H1 (cell line): ENCODE data around the gene AFF2. TPM values are rescaled to one million over a fixed set of nuclear protein-coding genes. Genes with fewer than 3 reads are reported as not detected.

Experiments used
- CTCF ChIA-PET: fragments of 300-600 bp; sonication (Branson Sonifier 250); formaldehyde crosslinking; loops from one replicate; lab custom pipeline; 2021; ENCODE audit not compliant: partially characterized antibody; lab: Charles Lee
- POLR2A ChIA-PET: fragments of 300-600 bp; sonication (Branson Sonifier 250); formaldehyde crosslinking; loops from one replicate; lab custom pipeline; 2021; ENCODE audit warnings: inconsistent platforms; ENCODE audit not compliant: partially characterized antibody; lab: Charles Lee
- DNase-seq, 2 experiments: peaks; one replicate each; pipeline versions ENCODE4 v3.0.0 to v3.0.0-alpha.2; 2010 to 2022; ENCODE audit warnings: low spot score in 2 of 2, low read depth in 1 of 2, mixed read lengths in 1 of 2
- FAIRE-seq: peaks from 2 replicates; lab custom pipeline; 2011; peaks lifted over from hg19 to GRCh38; lab: Jason Lieb, UNC
- H2AFZ ChIP-seq: 2 replicates; pipeline ENCODE4 v1.8.1; 2012; ENCODE audit warnings: low read length, inconsistent platforms
- H2AK5ac ChIP-seq: 2 replicates; pipeline ENCODE4 v1.6.1; 2013; ENCODE audit warnings: low read depth, low read length
- H2BK120ac ChIP-seq: replicated peaks from 2 replicates; pipeline ENCODE3; 2013; ENCODE audit warnings: low read depth, low read length, inconsistent platforms
- H2BK12ac ChIP-seq: 2 replicates; pipeline ENCODE4 v1.6.1; 2013; ENCODE audit warnings: low read depth, low read length
- H2BK15ac ChIP-seq: 2 replicates; pipeline ENCODE4 v1.6.1; 2013; ENCODE audit warnings: low read length
- H2BK20ac ChIP-seq: 2 replicates; pipeline ENCODE4 v1.6.1; 2013; ENCODE audit warnings: low read length
- H2BK5ac ChIP-seq: 2 replicates; pipeline ENCODE4 v1.6.1; 2013; ENCODE audit warnings: low read depth, low read length
- H3K14ac ChIP-seq: 2 replicates; pipeline ENCODE4 v1.6.1; 2013; ENCODE audit warnings: inconsistent platforms; ENCODE audit not compliant: insufficient read length
- H3K18ac ChIP-seq: 2 replicates; pipeline ENCODE4 v1.6.1; 2013; ENCODE audit warnings: low read length; ENCODE audit errors: extremely low read depth
- H3K23ac ChIP-seq: 2 replicates; pipeline ENCODE4 v1.6.1; 2013; ENCODE audit warnings: inconsistent platforms; ENCODE audit not compliant: insufficient read length
- H3K23me2 ChIP-seq: 2 replicates; pipeline ENCODE4 v1.6.1; 2013; ENCODE audit warnings: low read depth, low read length
- H3K27ac ChIP-seq: 2 replicates; pipeline ENCODE4 v1.6.1; 2011; ENCODE audit warnings: low read depth, low read length, inconsistent platforms
- H3K27me3 ChIP-seq, 4 experiments: replicated peaks in 1 of 4; 1 replicate in 1 of 4; 2 replicates in 3 of 4; pipeline versions ENCODE4 v1.6.1 to v1.8.1; 2011 to 2013; ENCODE audit warnings: low read length in 3 of 4, mild to moderate bottlenecking in 3 of 4, inconsistent platforms in 2 of 4, mixed read lengths in 2 of 4, moderate library complexity in 1 of 4; ENCODE audit not compliant: control insufficient read depth in 3 of 4, insufficient read depth in 3 of 4; ENCODE audit errors: extremely low read depth in 1 of 4
- H3K36me3 ChIP-seq, 4 experiments: 2 replicates each; pipeline versions ENCODE4 v1.6.1 to v1.8.1; 2011 to 2013; ENCODE audit warnings: mild to moderate bottlenecking in 4 of 4, low read length in 3 of 4, moderate library complexity in 2 of 4, control low read depth in 1 of 4, inconsistent platforms in 1 of 4; ENCODE audit not compliant: insufficient read depth in 4 of 4, control insufficient read depth in 2 of 4
- H3K4ac ChIP-seq: replicated peaks from 2 replicates; pipeline ENCODE3; 2013; ENCODE audit warnings: low read length, low read depth, mixed read lengths, inconsistent platforms; ENCODE audit not compliant: insufficient read length
- H3K4me1 ChIP-seq, 4 experiments: replicated peaks in 1 of 4; 1 replicate in 1 of 4; 2 replicates in 3 of 4; pipeline versions ENCODE4 v1.6.1 to v1.8.1; 2011 to 2013; ENCODE audit warnings: low read length in 3 of 4, inconsistent platforms in 2 of 4, mixed read lengths in 1 of 4; ENCODE audit not compliant: insufficient read depth in 4 of 4, control insufficient read depth in 3 of 4
- H3K4me2 ChIP-seq, 2 experiments: 2 replicates each; pipeline versions ENCODE4 v1.6.1 to v1.8.1; 2011 to 2013; ENCODE audit warnings: low read depth in 2 of 2, low read length in 2 of 2, control low read depth in 1 of 2, inconsistent platforms in 1 of 2, mild to moderate bottlenecking in 1 of 2; ENCODE audit not compliant: insufficient read depth in 1 of 2
- H3K4me3 ChIP-seq, 4 experiments: fragments of 200-600, 300-600 bp in 1 of 4; sonication (generic), shearing (Covaris generic), sonication (Bioruptor Twin) in 1 of 4; 2 replicates each; pipeline versions ENCODE4 v1.5.1 to v1.8.1; 2011 to 2016; ENCODE audit warnings: low read length in 4 of 4, low read depth in 3 of 4, control low read depth in 2 of 4, inconsistent platforms in 2 of 4, mild to moderate bottlenecking in 2 of 4, mixed read lengths in 1 of 4, moderate library complexity in 1 of 4; ENCODE audit not compliant: insufficient read depth in 2 of 4; ENCODE audit errors: extremely low read depth in 1 of 4
- H3K56ac ChIP-seq: replicated peaks from 2 replicates; pipeline ENCODE3; 2013; ENCODE audit warnings: low read depth, mild to moderate bottlenecking, mixed read lengths, low read length, inconsistent platforms; ENCODE audit not compliant: insufficient read length
- H3K79me1 ChIP-seq: 2 replicates; pipeline ENCODE4 v1.6.1; 2013; ENCODE audit warnings: low read depth, low read length, control low read depth
- H3K79me2 ChIP-seq, 2 experiments: 2 replicates each; pipeline versions ENCODE4 v1.6.1 to v1.8.1; 2012 to 2013; ENCODE audit warnings: low read length in 2 of 2, mild to moderate bottlenecking in 2 of 2, inconsistent platforms in 1 of 2; ENCODE audit not compliant: insufficient read depth in 2 of 2, control insufficient read depth in 1 of 2
- H3K9ac ChIP-seq, 4 experiments: replicated peaks in 1 of 4; 1 replicate in 1 of 4; 2 replicates in 3 of 4; pipeline versions ENCODE4 v1.6.1 to v1.8.1; 2011 to 2013; ENCODE audit warnings: low read depth in 3 of 4, low read length in 3 of 4, control low read depth in 2 of 4, mild to moderate bottlenecking in 2 of 4, moderate library complexity in 2 of 4, inconsistent platforms in 1 of 4; ENCODE audit errors: extremely low read depth in 1 of 4
- H3K9me3 ChIP-seq, 2 experiments: 2 replicates each; pipeline versions ENCODE4 v1.6.1 to v1.8.1; 2012 to 2013; ENCODE audit warnings: mild to moderate bottlenecking in 2 of 2, moderate library complexity in 2 of 2, control low read depth in 1 of 2, inconsistent platforms in 1 of 2, low read depth in 1 of 2, low read length in 1 of 2, mixed read lengths in 1 of 2; ENCODE audit not compliant: insufficient read depth in 2 of 2
- H4K20me1 ChIP-seq, 2 experiments: replicated peaks in 1 of 2; 2 replicates each; pipeline versions ENCODE3 to v1.8.1; 2011 to 2013; ENCODE audit warnings: inconsistent platforms in 2 of 2, low read length in 2 of 2, mild to moderate bottlenecking in 1 of 2; ENCODE audit not compliant: insufficient read depth in 2 of 2, control insufficient read depth in 1 of 2
- H4K5ac ChIP-seq: 2 replicates; pipeline ENCODE4 v1.6.1; 2013; ENCODE audit warnings: low read length, low read depth, mixed read lengths, inconsistent platforms; ENCODE audit not compliant: insufficient read length
- H4K8ac ChIP-seq: 2 replicates; pipeline ENCODE4 v1.8.0; 2013; ENCODE audit warnings: mild to moderate bottlenecking, moderate library complexity, low read length, inconsistent platforms; ENCODE audit not compliant: insufficient read depth; ENCODE audit errors: extremely low read depth
- H4K91ac ChIP-seq: replicated peaks from 2 replicates; pipeline ENCODE3; 2013; ENCODE audit warnings: low read length, mixed read lengths, inconsistent platforms; ENCODE audit not compliant: insufficient read length
- RXRA ChIP-seq: IDR thresholded peaks from 2 replicates; pipeline ENCODE4 v1.6.1; 2011; ENCODE audit warnings: low read depth, mild to moderate bottlenecking, low read length, moderate library complexity; ENCODE audit not compliant: insufficient read depth
- SRF ChIP-seq: IDR thresholded peaks from 2 replicates; pipeline ENCODE4 v1.6.1; 2011; ENCODE audit warnings: mild to moderate bottlenecking, low read depth, low read length, moderate library complexity
- WGBS, 2 experiments: shearing (Covaris generic) in 1 of 2; methylation state at CpG; one replicate each; pipeline versions ENCODE4 v1.1.6 to v1.1.7; 2013 to 2015; ENCODE audit warnings: low lambda C conversion rate in 2 of 2, mixed read lengths in 2 of 2, inconsistent platforms in 1 of 2, low coverage in 1 of 2, missing lambda C conversion rate in 1 of 2; ENCODE audit not compliant: insufficient replicate concordance in 2 of 2, insufficient coverage in 1 of 2, insufficient read length in 1 of 2; ENCODE audit errors: extremely low coverage in 1 of 2, missing lambda C conversion rate in 1 of 2; 5-methylcytosine and 5-hydroxymethylcytosine counted together
- polyA plus RNA-seq, 7 experiments: library from polyadenylated mRNA; depleted of rRNA in 3 of 7; stranded (reverse) in 5 of 7; unstranded in 2 of 7; fragments of >200 nt in 5 of 7; fragments of 200-250 nt in 2 of 7; gene quantifications; 1 replicate in 5 of 7; 2 replicates in 1 of 7; 4 replicates in 1 of 7; pipeline versions ENCODE4 v1.2.1 to v1.2.3, GENCODE V29; 2011 to 2013; ENCODE audit warnings: missing spikeins in 2 of 7, mixed read lengths in 2 of 7
- total RNA-seq: library from RNA; stranded (reverse); fragmentation: NEBNext Ultra II Directional; extraction: Animal tissue kit (Norgen Biotek cat#: 25700); gene quantifications from 2 replicates; pipeline ENCODE4 v1.2.1, GENCODE V29; 2021

Gene AFF2
- total and polyA plus RNA-seq, 2 of the 8 experiments (the other 6 are each of a cell fraction or from before 2014, with no cell fraction given), result 2.0 to 7.3 TPM

DNA sequence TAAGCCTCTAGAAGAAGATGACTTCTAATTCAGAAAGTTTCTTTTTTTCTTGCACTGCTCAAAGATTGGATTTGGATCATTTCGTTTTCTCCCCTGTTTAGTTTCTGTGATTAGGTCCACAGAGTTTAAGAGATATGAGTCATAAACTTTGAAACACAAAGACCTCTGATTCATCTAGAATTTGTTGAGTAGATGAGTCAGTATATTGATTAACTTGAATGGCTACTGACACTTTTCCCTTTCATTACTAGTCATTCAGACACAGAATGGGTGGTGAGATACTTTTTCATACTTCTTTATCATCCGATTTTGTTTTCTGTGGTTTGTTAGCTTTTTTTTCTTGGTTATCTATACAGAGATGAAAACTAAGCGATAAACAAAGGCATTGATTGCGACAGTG is 34.1 kb upstream of the AFF2 start:
- CTCF ChIA-PET, result no interaction called here
- no peak overlapping the region for H3K18ac ChIP-seq

More for the DNA sequence above, 34.1 kb upstream of the AFF2 start:
- 96% methylated on average over 4 of the region's 4 CpGs; no CpG with 5 or more reads in 1 of the 2 experiments for WGBS, 2 experiments
- Histone ChIP-seq H3K79me1 (no peaks in the 10 kb centered on the region), H4K8ac (no peak overlapping the region), H2BK12ac (no peak overlapping the region), H3K27ac (no peak overlapping the region), H3K23ac (no peak overlapping the region), H3K56ac (no peak overlapping the region), H3K79me2 (no peaks in the 10 kb centered on the region), H3K36me3 (no peaks in the 10 kb centered on the region), H2AFZ (no peak overlapping the region), H2BK20ac (no peak overlapping the region), H3K27me3 (no peaks in the 10 kb centered on the region), H2BK15ac (no peak overlapping the region), H3K23me2 (no peaks in the 10 kb centered on the region), H3K14ac (no peak overlapping the region), H3K4me2 (no peak overlapping the region), H3K4me1 (no peaks in the 10 kb centered on the region), H3K9me3 (no peaks in the 10 kb centered on the region), H4K91ac (no peak overlapping the region), H4K20me1 (no peaks in the 10 kb centered on the region), H2AK5ac (no peak overlapping the region), H3K9ac (no peak overlapping the region), H2BK5ac (no peak overlapping the region), H2BK120ac (no peak overlapping the region), H3K4ac (no peak overlapping the region), H4K5ac (no peak overlapping the region), H3K4me3 (no peak overlapping the region)
- POLR2A ChIA-PET, result no interaction called here
- no peak for DNase-seq
- no peak for FAIRE-seq
- no peak for TF ChIP-seq SRF
- TF ChIP-seq RXRA, result no peak
